GM10847 (cell line): ENCODE results near the gene PITPNM1.

Experiments
- POLR2A ChIP-seq: IDR thresholded peaks from 2 replicates; pipeline ENCODE4 v1.6.1; 2011; ENCODE audit not compliant: insufficient read length; ENCODE audit errors: extremely low read depth

Gene PITPNM1

GRCh38 chr11:67507864-67508485 lies 2.8 kb upstream of the PITPNM1 start, which contains the start of gene CDK2AP2:
TSS of gene CDK2AP2 (minus strand) at chr11:67508162. CDS start at chr11:67508082, 80 bp downstream.
- TF ChIP-seq POLR2A, result peak; percentile 54

GRCh38 chr11:67507242-67507863 lies 2.2 kb upstream of the PITPNM1 start:
- TF ChIP-seq POLR2A, result no peak

GRCh38 chr11:67506426-67507051 lies 1.4 kb upstream of the PITPNM1 start:
- TF ChIP-seq POLR2A, result no peak

GRCh38 chr11:67505605-67506396 lies 638 bp upstream of the PITPNM1 start:
- TF ChIP-seq POLR2A, result peak; percentile 15

- TF ChIP-seq POLR2A, result no peak
These were observed 886 bp downstream of the PITPNM1 start for GRCh38 chr11:67504005-67504949.

- TF ChIP-seq POLR2A, result no peak
These were observed 1.8 kb downstream of the PITPNM1 start for GRCh38 chr11:67503119-67504004.

- no peak for TF ChIP-seq POLR2A
These were observed 2.7 kb downstream of the PITPNM1 start for GRCh38 chr11:67502328-67502979.

GRCh38 chr11:67501854-67502253 lies 3.3 kb downstream of the PITPNM1 start:
- TF ChIP-seq POLR2A, result no peak

- no peak for TF ChIP-seq POLR2A
These were observed 4.1 kb downstream of the PITPNM1 start for GRCh38 chr11:67500831-67501715.

GRCh38 chr11:67500484-67500821 lies 4.7 kb downstream of the PITPNM1 start:
- TF ChIP-seq POLR2A, result no peak

- TF ChIP-seq POLR2A, result no peak
These were observed 5.2 kb downstream of the PITPNM1 start for GRCh38 chr11:67499808-67500483.

GRCh38 chr11:67498544-67498972 lies 6.6 kb downstream of the PITPNM1 start:
- no peak for TF ChIP-seq POLR2A
